Measurements from ENCODE around the gene MMUT. TPM values are rescaled to one million over a fixed set of nuclear protein-coding genes. Genes with fewer than 3 reads are reported as not detected.
"Not testable (repeated sequence)": the region's sequence is repeated elsewhere in the genome, so short reads cannot be mapped to it uniquely, and the experiment has no call there.

The MMUT gene
- polyA plus RNA-seq, 1 experiment, result 10.2 TPM

- no peak overlapping the region for H3K4me3 ChIP-seq (ENCODE audit: low read depth, low read length)
- no peaks in the 10 kb centered on the region for H3K36me3 ChIP-seq (ENCODE audit: control insufficient read depth, insufficient read depth, low read length)
- no peak for DNase-seq (ENCODE audit: low read depth)
- H3K27me3 ChIP-seq (ENCODE audit: control insufficient read depth, insufficient read depth, low read length), result no peaks in the 10 kb centered on the region
- TF ChIP-seq, protein P1, sequence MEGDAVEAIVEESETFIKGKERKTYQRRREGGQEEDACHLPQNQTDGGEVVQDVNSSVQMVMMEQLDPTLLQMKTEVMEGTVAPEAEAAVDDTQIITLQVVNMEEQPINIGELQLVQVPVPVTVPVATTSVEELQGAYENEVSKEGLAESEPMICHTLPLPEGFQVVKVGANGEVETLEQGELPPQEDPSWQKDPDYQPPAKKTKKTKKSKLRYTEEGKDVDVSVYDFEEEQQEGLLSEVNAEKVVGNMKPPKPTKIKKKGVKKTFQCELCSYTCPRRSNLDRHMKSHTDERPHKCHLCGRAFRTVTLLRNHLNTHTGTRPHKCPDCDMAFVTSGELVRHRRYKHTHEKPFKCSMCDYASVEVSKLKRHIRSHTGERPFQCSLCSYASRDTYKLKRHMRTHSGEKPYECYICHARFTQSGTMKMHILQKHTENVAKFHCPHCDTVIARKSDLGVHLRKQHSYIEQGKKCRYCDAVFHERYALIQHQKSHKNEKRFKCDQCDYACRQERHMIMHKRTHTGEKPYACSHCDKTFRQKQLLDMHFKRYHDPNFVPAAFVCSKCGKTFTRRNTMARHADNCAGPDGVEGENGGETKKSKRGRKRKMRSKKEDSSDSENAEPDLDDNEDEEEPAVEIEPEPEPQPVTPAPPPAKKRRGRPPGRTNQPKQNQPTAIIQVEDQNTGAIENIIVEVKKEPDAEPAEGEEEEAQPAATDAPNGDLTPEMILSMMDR (IDR thresholded peaks at IDR 0.05; ENCODE audit: insufficient read depth, low read depth, low read length), result no peak
- POLR2A ChIA-PET, result no interaction called here
- CTCF ChIA-PET, result interaction anchor here (1.8 kb wide), 1 partner anchor 1619 kb away, joined by 5 read pairs; no protein-coding TSS in a partner anchor
These were observed 56.6 kb downstream of the MMUT start for GRCh38 chr6:49406250-49406970.

GRCh38 chr6:49401063-49401462 is 62.0 kb downstream of the MMUT start:
- Histone ChIP-seq H3K27me3 (ENCODE audit: control insufficient read depth, insufficient read depth, low read length) (no peaks in the 10 kb centered on the region; the same call in 1 of the 2 replicates), H3K4me3 (ENCODE audit: low read depth, low read length) (no peak overlapping the region), H3K36me3 (ENCODE audit: control insufficient read depth, insufficient read depth, low read length) (no peaks in the 10 kb centered on the region)
- TF ChIP-seq, protein P1 (IDR thresholded peaks at IDR 0.05; ENCODE audit: insufficient read depth, low read depth, low read length), result no peak
- CTCF ChIA-PET, result interaction anchor here (1.7 kb wide), 1 partner anchor 9 kb away, joined by 4 read pairs; no protein-coding TSS in a partner anchor
- POLR2A ChIA-PET, result no interaction called here
- DNase-seq (ENCODE audit: low read depth), result no peak

DNA sequence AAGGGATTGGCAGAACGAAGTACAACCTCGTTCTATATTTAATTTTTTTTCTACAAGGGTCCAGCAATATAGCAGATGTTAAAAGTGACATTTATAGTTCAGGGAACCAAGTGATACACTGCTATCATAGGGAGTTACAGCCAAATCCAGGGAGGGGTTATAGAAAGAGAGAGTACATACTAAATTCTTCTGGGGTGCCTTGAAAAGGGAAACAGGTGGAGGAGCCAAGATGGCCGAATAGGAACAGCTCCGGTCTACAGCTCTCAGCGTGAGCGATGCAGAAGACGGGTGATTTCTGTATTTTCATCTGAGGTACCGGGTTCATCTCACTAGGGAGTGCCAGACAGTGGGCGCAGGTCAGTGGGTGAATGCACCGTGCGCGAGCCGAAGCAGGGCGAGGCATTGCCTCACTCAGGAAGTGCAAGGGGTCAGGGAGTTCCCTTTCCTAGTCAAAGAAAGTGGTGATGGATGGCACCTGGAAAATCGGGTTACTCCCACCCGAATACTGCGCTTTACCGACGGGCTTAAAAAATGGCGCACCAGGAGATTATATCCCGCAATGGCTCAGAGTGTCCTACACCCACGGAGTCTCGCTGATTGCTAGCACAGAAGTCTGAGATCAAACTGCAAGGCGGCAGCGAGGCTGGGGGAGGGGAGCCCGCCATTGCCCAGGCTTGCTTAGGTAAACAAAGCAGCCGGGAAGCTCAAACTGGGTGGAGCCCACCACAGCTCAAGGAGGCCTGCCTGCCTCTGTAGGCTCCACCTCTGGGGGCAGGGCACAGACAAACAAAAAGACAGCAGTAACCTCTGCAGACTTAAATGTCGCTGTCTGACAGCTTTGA is 76.2 kb downstream of the MMUT start:
- H3K4me3 ChIP-seq (ENCODE audit: low read depth, low read length); H3K36me3 ChIP-seq (ENCODE audit: control insufficient read depth, insufficient read depth, low read length); DNase-seq (ENCODE audit: low read depth); POLR2A ChIA-PET; H3K27me3 ChIP-seq (ENCODE audit: control insufficient read depth, insufficient read depth, low read length); CTCF ChIA-PET: not testable (repeated sequence)

DNA sequence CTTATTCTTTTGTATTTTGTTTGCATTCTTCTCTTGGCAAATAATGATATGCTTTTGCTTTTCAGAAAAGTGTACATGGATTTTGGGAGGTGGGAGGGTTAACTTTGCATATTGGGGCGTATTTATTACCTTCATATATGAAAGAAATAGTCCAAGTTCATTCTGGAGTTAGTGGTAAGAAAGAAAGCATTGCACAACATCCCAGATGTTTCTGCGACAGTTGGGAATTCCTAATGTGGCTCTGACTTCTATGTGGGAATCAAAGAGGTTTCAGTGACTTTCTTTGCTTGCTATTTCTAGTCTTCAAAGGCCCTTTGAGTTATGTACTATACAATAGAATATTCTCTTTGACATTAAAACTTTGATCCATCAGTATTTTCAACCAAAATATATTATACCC is 78.1 kb downstream of the MMUT start:
- no peak for DNase-seq (ENCODE audit: low read depth)
- TF ChIP-seq, protein P1 (IDR thresholded peaks at IDR 0.05; ENCODE audit: insufficient read depth, low read depth, low read length), result no peak
- ChIA-PET POLR2A (no interaction called here), CTCF (no interaction called here)
- Histone ChIP-seq H3K27me3 (ENCODE audit: control insufficient read depth, insufficient read depth, low read length) (no peaks in the 10 kb centered on the region), H3K4me3 (ENCODE audit: low read depth, low read length) (no peak overlapping the region), H3K36me3 (ENCODE audit: control insufficient read depth, insufficient read depth, low read length) (no peaks in the 10 kb centered on the region)

Other genes with a start within 250 kb of the MMUT start
- 2.1 and 4.7 TPM in 2 replicates for gene CENPQ, start 117 bp upstream of the MMUT start, polyA plus RNA-seq (2011; rRNA removed)
- not detected in 2 replicates for gene GLYATL3, start 36.7 kb upstream of the MMUT start, polyA plus RNA-seq (2011; rRNA removed)
- gene C6orf141, start 87.4 kb upstream of the MMUT start, polyA plus RNA-seq (2011; rRNA removed), result 0.22 and 0.32 TPM in 2 replicates
- gene RHAG, start 173.6 kb upstream of the MMUT start, polyA plus RNA-seq (2011; rRNA removed), result not detected in 2 replicates

Data from BJ (cell line).